GM12878 (cell line): Measurements from ENCODE around the gene ADGRD1.

Experiments used
- BRCA1 ChIP-seq: IDR thresholded peaks from 2 replicates; pipeline ENCODE4 v1.6.1; 2011; ENCODE audit warnings: low read depth, low read length, improper control_type of control experiment
- EGR1 ChIP-seq, 2 experiments: IDR thresholded peaks; 1 replicate in 1 of 2; 2 replicates in 1 of 2; pipeline ENCODE4 v1.6.1; 2011 to 2012; ENCODE audit warnings: low read depth in 2 of 2, low read length in 2 of 2, borderline replicate concordance in 1 of 2, mild to moderate bottlenecking in 1 of 2, moderate library complexity in 1 of 2
- EP300 ChIP-seq, 2 experiments: fragments of 150-350 bp in 1 of 2; IDR thresholded peaks; 2 replicates each; pipeline ENCODE4 v1.6.1; 2011 to 2012; ENCODE audit warnings: low read depth in 2 of 2, low read length in 2 of 2, borderline replicate concordance in 1 of 2, improper control_type of control experiment in 1 of 2, inconsistent platforms in 1 of 2; ENCODE audit not compliant: control insufficient read depth in 1 of 2
- RCOR1 ChIP-seq: conservative IDR thresholded peaks from 2 replicates; pipeline ENCODE4 v1.6.1; 2012; ENCODE audit warnings: low read depth, low read length, improper control_type of control experiment
- TAF1 ChIP-seq: IDR thresholded peaks from 2 replicates; pipeline ENCODE4 v1.6.1; 2011; ENCODE audit warnings: mild to moderate bottlenecking, low read depth, low read length, borderline replicate concordance
- YY1 ChIP-seq: IDR thresholded peaks from 2 replicates; pipeline ENCODE4 v1.6.1; 2011; ENCODE audit warnings: low read depth, mild to moderate bottlenecking, low read length
- ZNF274 ChIP-seq: IDR thresholded peaks from one replicate; pipeline ENCODE4 v1.8.0; 2011; ENCODE audit not compliant: insufficient read length, insufficient read depth
- TF ChIP-seq, protein P1 (sequence below), 3 experiments: IDR thresholded peaks in 2 of 3; conservative IDR thresholded peaks in 1 of 3; 2 replicates each; pipeline ENCODE4 v1.5.1; 2011; ENCODE audit warnings: low read depth in 3 of 3, low read length in 3 of 3, mild to moderate bottlenecking in 3 of 3, control low read depth in 2 of 3, moderate library complexity in 2 of 3, inconsistent platforms in 1 of 3, mixed read lengths in 1 of 3; ENCODE audit not compliant: control insufficient read depth in 2 of 3, insufficient read depth in 1 of 3; ENCODE audit errors: extremely low read depth in 1 of 3
- TF ChIP-seq, protein P2 (sequence below): IDR thresholded peaks from 2 replicates; pipeline ENCODE4 v1.6.1; 2011; ENCODE audit warnings: low read depth, low read length, improper control_type of control experiment, borderline replicate concordance

DNA sequence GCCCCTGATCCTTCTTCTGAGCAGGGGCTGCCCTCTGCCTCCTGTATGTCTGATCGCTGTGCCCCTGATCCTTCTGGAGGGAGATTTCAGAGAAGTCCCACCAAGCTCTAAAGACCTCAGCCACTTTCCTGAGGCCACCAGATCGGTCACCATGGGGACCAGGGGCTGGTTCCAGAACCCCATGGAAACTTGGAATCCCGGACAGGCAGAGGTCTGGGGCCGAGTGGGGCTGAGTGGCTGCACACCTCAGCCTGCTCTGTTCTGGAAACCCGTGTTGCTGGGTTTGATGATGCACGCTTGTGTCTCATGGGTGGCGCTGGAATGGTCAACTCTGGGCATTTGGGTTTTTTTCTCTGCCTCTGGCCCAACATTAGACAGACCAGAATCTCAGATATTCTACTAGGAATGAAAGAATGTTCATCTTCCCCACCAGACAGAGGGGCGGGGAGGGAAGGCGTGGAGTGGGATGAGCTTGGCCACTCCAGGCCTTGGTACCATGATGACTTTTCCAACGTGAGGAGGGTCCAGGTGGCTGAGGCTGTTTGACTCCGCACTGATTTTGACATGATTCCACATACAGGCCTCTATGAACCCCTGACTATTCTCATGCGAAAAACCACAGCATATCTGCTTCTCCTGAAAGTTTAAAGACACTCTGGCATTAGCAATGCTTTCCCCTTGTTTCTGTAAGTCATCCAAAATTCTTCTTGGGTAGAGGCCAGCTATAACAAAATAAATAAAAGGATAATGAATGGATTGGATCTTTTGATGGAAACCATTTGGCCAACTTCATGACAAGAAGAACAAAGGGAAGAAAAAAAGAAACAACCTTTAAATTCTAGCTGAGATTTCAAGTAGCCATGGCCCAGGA, 114.5 kb downstream of the ADGRD1 start:
- no peak for TF ChIP-seq EGR1 (IDR thresholded peaks at IDR 0.05; ENCODE audit: borderline replicate concordance in 1 of 2, low read depth in 2 of 2, low read length in 2 of 2)
- TF ChIP-seq, protein P1, sequence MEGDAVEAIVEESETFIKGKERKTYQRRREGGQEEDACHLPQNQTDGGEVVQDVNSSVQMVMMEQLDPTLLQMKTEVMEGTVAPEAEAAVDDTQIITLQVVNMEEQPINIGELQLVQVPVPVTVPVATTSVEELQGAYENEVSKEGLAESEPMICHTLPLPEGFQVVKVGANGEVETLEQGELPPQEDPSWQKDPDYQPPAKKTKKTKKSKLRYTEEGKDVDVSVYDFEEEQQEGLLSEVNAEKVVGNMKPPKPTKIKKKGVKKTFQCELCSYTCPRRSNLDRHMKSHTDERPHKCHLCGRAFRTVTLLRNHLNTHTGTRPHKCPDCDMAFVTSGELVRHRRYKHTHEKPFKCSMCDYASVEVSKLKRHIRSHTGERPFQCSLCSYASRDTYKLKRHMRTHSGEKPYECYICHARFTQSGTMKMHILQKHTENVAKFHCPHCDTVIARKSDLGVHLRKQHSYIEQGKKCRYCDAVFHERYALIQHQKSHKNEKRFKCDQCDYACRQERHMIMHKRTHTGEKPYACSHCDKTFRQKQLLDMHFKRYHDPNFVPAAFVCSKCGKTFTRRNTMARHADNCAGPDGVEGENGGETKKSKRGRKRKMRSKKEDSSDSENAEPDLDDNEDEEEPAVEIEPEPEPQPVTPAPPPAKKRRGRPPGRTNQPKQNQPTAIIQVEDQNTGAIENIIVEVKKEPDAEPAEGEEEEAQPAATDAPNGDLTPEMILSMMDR (IDR thresholded peaks at IDR 0.05 in 2 of 3, conservative IDR thresholded peaks at IDR 0.05 in 1 of 3; ENCODE audit: control insufficient read depth in 2 of 3, extremely low read depth in 1 of 3, insufficient read depth in 1 of 3, low read depth in 3 of 3, low read length in 3 of 3): no peak
- TF ChIP-seq TAF1: no peak
- no peak for TF ChIP-seq EP300 (IDR thresholded peaks at IDR 0.05; ENCODE audit: borderline replicate concordance in 1 of 2, control insufficient read depth in 1 of 2, low read depth in 2 of 2, low read length in 2 of 2)
- TF ChIP-seq YY1: no peak
- TF ChIP-seq, protein P2, sequence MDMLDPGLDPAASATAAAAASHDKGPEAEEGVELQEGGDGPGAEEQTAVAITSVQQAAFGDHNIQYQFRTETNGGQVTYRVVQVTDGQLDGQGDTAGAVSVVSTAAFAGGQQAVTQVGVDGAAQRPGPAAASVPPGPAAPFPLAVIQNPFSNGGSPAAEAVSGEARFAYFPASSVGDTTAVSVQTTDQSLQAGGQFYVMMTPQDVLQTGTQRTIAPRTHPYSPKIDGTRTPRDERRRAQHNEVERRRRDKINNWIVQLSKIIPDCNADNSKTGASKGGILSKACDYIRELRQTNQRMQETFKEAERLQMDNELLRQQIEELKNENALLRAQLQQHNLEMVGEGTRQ: no peak
- no peak for TF ChIP-seq RCOR1
- no peak for TF ChIP-seq BRCA1
- no peak for TF ChIP-seq ZNF274
